ENCODE measurements around the gene DLG5.

The DLG5 gene

DNA sequence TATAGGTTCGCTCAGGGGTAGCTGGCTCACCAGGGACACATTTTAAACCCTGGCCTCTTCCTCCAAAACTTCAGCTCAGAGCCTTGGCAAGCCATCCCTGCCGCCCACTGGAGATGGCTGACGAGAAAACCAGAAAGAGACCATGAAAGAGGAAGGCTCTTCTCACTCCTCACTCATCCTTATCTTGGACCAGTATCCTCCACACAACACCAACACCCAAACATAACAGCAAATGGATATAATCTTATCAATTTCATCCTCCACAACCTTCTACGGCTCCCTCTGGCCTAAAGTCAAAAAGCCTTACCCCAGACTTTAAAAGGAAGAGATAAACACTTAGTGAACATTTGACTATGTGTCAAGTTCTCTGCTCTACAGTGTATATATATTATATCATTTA lies 26.9 kb downstream of the DLG5 start:
- no peak for TF ChIP-seq POLR2A (IDR thresholded peaks at IDR 0.05; ENCODE audit: low read depth, low read length)
- DNase-seq (ENCODE audit: insufficient read length, low spot score), result no peak
- no peak for FAIRE-seq

DNA sequence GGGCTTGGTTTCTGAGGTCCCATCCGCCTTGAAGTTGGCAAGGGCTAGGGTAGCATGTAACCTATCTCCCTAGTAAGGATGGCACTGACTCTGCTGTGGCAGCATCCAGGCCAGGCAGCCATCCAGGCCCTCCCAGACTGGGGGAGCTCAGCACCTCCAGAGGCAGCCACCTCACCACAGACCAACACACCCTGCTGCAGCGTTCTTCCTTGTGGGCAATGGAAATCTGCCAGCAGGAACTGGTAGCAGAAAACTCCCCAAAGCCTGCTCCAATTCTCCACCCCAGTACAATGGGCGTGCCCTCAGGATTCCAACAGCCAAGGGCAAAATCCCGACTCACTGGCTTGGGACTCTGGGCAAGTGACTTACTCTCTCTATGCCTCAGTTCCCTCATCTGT lies 27.5 kb downstream of the DLG5 start:
- peak; percentile 89 for DNase-seq (ENCODE audit: insufficient read length, low spot score)
- peak; percentile 94 for FAIRE-seq

DNA sequence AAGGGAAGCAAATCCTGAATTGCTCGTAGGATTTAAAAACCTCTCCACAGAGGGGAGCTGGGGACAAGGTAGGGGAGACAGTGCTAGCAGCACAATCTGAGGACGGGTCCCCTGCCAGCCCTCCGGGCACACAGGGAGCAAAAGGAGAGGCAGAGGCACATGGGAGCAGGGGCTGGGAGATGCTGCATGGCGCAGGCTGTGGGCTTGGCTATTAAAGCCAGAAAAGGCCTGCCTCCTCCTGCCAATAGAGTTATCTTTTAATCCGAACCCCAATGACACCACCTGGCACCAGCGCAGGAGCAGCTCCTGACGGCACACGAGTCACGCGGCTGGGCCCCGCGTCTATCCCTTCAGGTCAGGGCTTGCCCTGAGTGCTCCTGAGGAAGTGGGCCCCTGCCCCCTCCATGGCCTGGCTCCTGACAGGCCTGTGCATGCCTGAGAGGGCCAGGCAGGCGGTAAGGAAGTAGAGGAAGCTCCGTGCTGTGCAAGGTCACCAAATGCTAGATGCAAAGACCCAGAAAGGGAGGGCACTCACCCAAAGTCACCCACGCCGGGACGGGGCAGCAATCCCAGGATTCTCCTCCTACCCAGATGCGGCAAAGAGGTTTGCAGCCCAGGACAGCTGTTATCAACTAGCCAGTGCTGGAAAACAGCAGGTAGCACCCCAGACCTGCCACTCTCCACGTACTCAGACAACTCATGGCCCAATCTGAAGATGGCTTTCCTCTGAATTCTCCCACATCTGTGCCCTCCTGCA lies 28.1 kb downstream of the DLG5 start:
- no peak for TF ChIP-seq POLR2A (IDR thresholded peaks at IDR 0.05; ENCODE audit: low read depth, low read length)
- FAIRE-seq, result no peak
- no peak for DNase-seq (ENCODE audit: insufficient read length, low spot score)

More for the DNA sequence above, 27.5 kb downstream of the DLG5 start:
- no peak for TF ChIP-seq POLR2A (IDR thresholded peaks at IDR 0.05; ENCODE audit: low read depth, low read length)

DNA sequence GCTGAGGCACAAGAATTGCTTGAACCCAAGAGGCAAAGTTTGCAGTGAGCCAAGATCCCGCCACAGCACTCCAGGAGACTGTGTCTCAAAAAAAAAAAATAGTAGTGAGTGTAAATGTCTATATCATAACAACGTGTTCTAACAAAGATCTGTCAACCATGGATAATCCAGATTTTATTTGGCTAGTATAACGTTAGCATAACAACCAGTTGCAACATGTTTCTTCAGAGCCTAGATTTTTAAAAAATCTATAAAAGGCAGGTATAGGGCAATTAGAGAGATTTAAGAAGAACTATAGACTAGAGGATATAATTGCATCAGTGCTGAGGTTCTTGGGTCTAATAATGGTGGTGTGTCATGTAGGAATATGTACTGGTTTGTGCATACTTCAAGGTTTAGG lies 30.5 kb downstream of the DLG5 start:
- TF ChIP-seq POLR2A (IDR thresholded peaks at IDR 0.05; ENCODE audit: low read depth, low read length), result no peak
- DNase-seq (ENCODE audit: insufficient read length, low spot score), result no peak
- FAIRE-seq, result no peak

DNA sequence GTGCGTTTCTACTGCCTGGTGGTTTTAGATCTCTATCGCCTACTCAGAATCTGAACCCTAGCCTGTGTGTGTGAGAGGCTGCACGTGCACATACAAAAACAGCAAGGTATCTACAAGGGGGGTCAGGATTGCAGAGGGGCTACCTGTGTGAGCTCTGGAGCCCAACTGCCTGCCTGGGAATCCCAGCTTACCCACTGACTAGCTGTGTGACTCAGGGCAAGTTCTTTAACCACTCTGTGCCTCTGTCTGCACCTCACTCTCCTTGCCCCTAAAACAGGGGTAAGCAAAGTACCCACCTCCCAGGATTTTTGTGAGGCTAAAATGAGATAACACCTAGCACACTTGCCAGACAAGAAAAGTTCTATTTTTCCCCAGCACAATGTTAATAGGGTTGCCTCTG lies 32.5 kb downstream of the DLG5 start:
- DNase-seq (ENCODE audit: insufficient read length, low spot score), result no peak
- FAIRE-seq, result no peak
- TF ChIP-seq POLR2A (IDR thresholded peaks at IDR 0.05; ENCODE audit: low read depth, low read length), result no peak

DNA sequence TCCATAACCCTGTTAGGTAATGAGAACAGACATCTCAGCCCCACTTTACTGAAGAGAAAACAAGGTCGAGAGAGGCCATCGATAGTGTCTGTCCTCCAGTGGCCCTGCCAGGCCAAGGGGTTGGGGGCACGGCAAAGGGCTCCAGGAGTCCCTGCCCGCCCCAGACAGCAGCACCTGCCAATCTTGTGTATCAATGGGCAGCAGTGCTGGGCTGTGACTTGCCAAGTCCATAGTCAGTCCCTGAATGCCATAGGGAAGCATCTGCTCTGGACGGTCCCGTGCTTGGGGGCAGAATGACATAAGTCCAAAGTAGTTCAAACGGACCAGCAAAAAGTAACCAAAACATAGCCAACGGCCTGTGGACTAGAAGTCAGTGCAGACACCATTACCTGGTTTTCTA lies 33.2 kb downstream of the DLG5 start:
- FAIRE-seq (no peak), DNase-seq (ENCODE audit: insufficient read length, low spot score) (no peak)
- TF ChIP-seq POLR2A (IDR thresholded peaks at IDR 0.05; ENCODE audit: low read depth, low read length), result no peak

DNA sequence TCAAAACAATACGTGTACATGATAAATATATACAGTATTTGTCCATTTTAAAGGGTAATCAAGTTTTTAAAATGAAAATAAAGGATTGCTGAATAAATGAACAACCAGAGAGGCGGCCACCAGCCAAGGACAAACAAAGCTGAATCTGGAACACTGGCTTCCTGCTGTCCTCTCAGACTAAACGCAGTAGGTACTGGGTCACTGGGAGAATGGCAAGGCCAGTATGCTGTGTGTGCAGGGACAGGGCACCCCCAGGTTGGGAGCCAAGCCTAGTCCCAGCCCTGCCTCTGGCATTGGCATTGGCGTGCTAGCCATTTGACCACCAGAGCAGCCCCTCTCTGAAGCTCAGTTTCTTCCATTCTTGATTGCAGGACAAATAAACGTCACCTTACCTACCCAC lies 33.8 kb downstream of the DLG5 start:
- TF ChIP-seq POLR2A (IDR thresholded peaks at IDR 0.05; ENCODE audit: low read depth, low read length), result no peak
- no peak for DNase-seq (ENCODE audit: insufficient read length, low spot score)
- FAIRE-seq, result no peak

DNA sequence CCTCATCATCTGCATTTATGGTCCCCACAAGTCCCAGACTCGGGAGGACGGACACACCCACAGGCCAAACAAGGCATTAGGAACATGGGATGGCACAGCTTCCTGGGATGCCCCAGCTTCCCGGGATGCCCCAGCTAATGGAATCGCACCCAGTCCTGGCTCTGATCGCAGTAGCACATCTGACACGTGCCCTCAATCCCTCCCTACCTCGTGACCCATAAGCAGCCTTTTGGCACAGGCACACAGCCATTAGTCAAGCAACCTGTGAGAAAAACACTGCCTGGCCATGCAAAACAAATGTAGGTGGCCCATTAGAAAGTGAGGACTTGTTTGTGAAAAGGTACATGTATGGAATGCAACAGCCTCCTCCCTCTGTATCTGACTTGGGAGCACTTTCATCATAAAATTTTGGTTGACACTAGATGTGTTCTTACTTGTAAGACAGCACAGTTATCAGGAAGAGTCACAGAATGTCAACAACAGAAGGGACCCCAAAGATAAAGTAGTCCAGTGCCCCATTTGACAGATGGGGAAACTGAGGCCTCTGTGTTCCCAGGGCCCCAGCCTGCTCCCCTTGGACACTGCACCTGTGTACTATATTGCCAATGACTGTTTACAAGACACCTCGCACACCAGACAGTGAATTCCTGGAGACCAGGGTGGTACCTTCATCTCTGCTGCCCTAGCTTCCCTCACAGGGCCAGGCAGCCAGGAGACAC lies 34.4 kb downstream of the DLG5 start:
- no peak for TF ChIP-seq POLR2A (IDR thresholded peaks at IDR 0.05; ENCODE audit: low read depth, low read length)
- DNase-seq (ENCODE audit: insufficient read length, low spot score), result no peak
- no peak for FAIRE-seq

DNA sequence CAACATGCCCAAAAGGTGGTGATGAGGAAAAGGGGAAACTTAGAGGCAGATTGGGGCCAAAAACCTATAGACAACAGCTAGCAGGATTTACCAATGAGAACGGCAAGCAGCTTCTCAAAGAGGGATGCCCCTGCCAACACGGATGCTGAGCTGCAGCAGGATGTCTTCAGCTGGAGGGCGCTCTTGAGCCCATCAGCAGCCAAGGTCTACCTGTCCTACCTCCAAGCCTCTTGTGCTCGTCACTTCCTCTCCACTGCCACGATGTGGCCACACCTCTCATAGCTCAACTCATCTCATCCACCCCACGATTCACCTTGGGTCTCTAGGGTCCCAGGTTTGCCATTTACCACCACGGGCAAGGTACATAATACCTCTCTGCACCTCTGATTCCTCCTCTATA lies 36.5 kb downstream of the DLG5 start:
- DNase-seq (ENCODE audit: insufficient read length, low spot score) (no peak), FAIRE-seq (no peak)
- TF ChIP-seq POLR2A (IDR thresholded peaks at IDR 0.05; ENCODE audit: low read depth, low read length), result no peak

DNA sequence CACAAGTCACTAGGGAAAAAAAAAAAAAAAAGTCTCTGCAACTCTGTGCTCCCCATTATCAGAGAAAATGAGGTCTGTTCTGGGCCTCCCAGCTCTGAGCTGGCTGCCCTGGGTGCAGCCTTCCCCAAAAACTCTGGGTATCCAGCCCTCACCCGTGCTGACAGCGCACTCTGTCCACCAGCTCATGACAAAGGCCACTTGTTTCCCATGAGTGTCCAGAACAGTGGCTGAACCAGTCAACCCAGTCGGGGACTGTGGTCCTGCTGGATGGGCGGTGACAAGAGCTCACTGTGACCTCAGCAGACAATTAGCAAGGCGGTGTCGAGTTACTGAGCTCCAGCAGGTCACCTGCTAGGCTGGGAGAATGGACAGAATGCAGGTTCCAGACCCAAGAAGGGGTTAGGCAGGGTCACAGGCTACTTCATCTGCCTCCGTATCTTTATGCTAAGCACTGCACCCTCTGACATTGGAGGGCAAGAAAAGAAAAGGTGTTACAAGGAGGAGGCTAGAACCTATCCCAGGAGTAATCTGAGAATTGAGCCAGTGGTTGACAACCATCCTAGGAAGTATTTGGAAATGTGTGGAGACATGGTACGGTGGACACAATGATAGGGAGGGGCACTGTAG lies 37.2 kb downstream of the DLG5 start:
- TF ChIP-seq POLR2A (IDR thresholded peaks at IDR 0.05; ENCODE audit: low read depth, low read length), result no peak

DNA sequence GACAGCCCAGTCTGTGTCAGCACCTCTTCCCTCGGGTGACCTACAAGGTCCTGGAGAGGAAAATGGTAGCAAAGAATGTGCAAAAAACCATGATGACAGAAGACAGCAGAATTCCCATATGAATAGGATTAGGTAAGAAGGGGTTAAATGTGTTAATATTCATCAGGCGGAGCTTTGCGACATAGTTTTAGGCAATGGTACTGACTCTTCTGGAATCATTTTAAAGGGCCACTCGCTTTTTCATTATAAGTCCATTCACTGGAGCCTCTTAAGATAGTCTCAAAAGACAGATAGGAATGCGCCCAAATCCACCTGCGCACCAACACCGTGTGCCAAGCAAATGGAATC lies 38.2 kb downstream of the DLG5 start:
- DNase-seq (ENCODE audit: insufficient read length, low spot score), result no peak
- no peak for TF ChIP-seq POLR2A (IDR thresholded peaks at IDR 0.05; ENCODE audit: low read depth, low read length)
- FAIRE-seq, result no peak

More for the DNA sequence above, 37.2 kb downstream of the DLG5 start:
- FAIRE-seq (no peak), DNase-seq (ENCODE audit: insufficient read length, low spot score) (no peak)

DNA sequence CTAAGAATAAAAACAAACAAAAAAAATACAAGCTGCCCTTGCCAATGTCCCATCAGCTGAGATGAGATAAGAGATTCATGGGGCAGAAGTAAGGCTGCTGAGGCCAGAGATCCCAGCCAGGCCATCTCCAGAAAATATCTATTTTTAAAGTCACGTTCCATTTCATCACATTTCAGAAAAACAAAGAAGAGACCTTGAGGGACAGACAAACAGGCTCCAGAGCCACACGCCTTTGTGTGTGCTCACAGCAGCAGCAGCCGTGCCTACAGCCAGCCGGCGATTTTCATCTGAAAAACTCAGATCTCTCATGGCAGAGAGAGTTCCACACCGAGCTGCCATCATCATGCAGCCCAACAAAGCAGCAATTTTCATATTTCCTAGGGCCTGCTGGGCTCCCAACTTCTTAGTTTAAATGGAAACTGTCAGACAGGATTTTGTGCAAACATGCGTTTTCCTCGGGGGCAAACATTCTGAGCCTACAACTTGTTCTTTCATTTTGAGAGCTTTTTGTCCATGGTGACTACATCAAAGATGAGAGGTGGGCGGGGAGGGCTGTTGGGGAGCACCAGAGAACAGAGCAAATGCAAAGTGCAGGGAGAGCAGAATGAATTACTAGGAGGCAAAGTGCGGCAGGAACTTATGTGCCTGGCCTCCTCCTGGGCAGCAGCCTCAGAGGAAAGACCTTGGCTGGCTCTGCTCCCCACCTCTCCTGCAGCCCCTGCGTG lies 38.8 kb downstream of the DLG5 start:
- no peak for TF ChIP-seq POLR2A (IDR thresholded peaks at IDR 0.05; ENCODE audit: low read depth, low read length)
- DNase-seq (ENCODE audit: insufficient read length, low spot score), result no peak
- FAIRE-seq, result no peak

DNA sequence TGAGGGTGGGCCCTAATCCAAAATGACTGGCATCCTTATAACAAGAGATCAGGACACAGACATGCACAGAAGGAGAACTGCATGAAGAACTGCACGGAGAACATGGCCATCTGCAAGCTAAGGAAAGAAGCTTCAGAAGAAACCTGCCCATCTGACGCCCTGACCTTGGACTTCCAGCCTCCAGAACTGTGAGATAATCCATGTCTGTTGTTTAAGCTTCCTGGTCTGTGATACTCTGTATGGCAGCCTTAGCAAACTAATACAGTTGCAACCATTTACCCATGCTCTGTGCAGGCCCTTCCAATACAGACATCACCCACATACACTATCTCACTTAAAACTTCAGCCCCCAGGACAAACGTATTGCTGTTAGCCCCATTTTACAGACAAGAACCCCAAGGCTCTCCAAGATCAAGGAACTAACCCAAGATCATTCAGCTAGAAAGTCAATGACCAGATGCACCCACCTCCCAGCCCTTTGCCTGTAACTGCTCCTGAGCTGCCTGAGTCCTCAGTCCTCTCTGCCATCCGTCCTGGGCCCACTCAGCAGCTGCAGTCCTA lies 39.7 kb downstream of the DLG5 start:
- no peak for FAIRE-seq
- no peak for TF ChIP-seq POLR2A (IDR thresholded peaks at IDR 0.05; ENCODE audit: low read depth, low read length)

DNA sequence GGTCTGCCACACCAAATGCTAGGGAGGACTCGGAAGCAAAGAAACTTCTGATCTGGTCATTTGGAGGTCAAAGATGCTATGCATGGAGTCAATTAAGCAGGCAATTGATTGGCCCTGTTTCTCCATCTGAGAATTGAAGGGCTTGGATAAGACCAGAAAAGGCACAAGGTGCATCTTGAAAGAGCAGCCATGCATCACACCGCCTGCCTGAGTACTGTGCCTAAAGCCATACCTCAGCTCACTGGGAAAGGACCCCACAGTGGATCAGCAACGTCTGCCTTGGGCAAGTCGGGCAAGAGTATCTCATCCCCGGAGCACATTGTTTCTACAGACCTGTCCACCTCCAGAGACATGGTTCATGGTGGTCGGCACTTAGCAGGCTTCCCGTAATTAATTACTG lies 42.4 kb downstream of the DLG5 start:
- DNase-seq (ENCODE audit: insufficient read length, low spot score) (no peak), FAIRE-seq (no peak)
- TF ChIP-seq POLR2A (IDR thresholded peaks at IDR 0.05; ENCODE audit: low read depth, low read length), result no peak

More for the DNA sequence above, 39.7 kb downstream of the DLG5 start:
- no peak for DNase-seq (ENCODE audit: insufficient read length, low spot score)

Measured in H54 (cell line).